Nephron progenitor cell (in vitro differentiated cells): ENCODE measurements around the gene IKZF1.

Experiments
- DNase-seq: peaks from one replicate; pipeline ENCODE4 v3.0.0; 2021
- H3K27ac Mint-ChIP-seq: 2 replicates; pipeline ENCODE4 v1.8.0; 2021; ENCODE audit warnings: mild to moderate bottlenecking, moderate library complexity, mixed read lengths
- H3K27me3 Mint-ChIP-seq: 2 replicates; pipeline ENCODE4 v1.8.0; 2021; ENCODE audit warnings: mild to moderate bottlenecking, low read depth, mixed read lengths; ENCODE audit not compliant: poor library complexity
- H3K36me3 Mint-ChIP-seq: 2 replicates; pipeline ENCODE4 v1.8.0; 2021; ENCODE audit warnings: low read depth, mixed read lengths
- H3K4me1 Mint-ChIP-seq: 2 replicates; pipeline ENCODE4 v1.8.0; 2021; ENCODE audit warnings: mixed read lengths
- H3K4me3 Mint-ChIP-seq: 2 replicates; pipeline ENCODE4 v1.8.0; 2021; ENCODE audit warnings: mild to moderate bottlenecking, moderate library complexity, mixed read lengths
- H3K9me3 Mint-ChIP-seq: 2 replicates; pipeline ENCODE4 v1.8.0; 2021; ENCODE audit warnings: mild to moderate bottlenecking, moderate library complexity, mixed read lengths
- TF ChIP-seq, protein P1 (sequence below): fragments of 200-600 bp; sonication (generic); IDR thresholded peaks from 2 replicates; pipeline ENCODE4 v1.5.0; 2021; ENCODE audit warnings: antibody characterized with exemption

IKZF1 gene

DNA sequence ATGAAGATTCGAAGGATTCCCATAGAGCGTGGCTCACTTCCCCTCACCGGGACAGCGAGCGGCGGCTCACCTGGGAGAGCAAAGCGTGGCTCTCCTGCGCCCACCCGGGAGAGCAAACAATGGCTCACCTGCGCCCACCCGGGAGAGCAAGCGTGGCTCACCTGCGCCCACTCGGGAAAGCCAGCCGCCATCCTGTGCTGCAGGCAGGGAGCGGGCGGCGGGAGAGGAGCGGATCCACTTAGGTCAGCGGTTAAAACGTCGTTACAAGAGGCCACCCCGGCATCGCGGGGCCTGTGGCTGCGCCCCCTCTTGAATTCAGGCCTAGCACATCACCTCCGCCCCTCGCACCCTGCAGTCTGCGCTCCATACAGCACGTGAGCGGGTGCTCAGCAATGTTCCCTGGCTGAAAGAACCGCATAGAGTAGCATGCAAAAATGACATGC, 146.1 kb downstream of the IKZF1 start:
- H3K27me3 Mint-ChIP-seq: peaks cover 20% of the 10 kb centered on the region
- no peak for DNase-seq

More for the DNA sequence above, 146.1 kb downstream of the IKZF1 start:
- H3K4me3 Mint-ChIP-seq: peak overlapping the region; percentile 84
- no peaks in the 10 kb centered on the region for H3K9me3 Mint-ChIP-seq
- H3K36me3 Mint-ChIP-seq: peaks cover 16% of the 10 kb centered on the region
- no peak overlapping the region for H3K27ac Mint-ChIP-seq
- TF ChIP-seq, protein P1, sequence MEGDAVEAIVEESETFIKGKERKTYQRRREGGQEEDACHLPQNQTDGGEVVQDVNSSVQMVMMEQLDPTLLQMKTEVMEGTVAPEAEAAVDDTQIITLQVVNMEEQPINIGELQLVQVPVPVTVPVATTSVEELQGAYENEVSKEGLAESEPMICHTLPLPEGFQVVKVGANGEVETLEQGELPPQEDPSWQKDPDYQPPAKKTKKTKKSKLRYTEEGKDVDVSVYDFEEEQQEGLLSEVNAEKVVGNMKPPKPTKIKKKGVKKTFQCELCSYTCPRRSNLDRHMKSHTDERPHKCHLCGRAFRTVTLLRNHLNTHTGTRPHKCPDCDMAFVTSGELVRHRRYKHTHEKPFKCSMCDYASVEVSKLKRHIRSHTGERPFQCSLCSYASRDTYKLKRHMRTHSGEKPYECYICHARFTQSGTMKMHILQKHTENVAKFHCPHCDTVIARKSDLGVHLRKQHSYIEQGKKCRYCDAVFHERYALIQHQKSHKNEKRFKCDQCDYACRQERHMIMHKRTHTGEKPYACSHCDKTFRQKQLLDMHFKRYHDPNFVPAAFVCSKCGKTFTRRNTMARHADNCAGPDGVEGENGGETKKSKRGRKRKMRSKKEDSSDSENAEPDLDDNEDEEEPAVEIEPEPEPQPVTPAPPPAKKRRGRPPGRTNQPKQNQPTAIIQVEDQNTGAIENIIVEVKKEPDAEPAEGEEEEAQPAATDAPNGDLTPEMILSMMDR: no peak
- peaks cover 9% of the 10 kb centered on the region for H3K4me1 Mint-ChIP-seq
